HG02938 (cell line): ENCODE results near the gene RPA4.
A peak's percentile ranks its signal among the peaks of the same experiment; 100 is the strongest.
"Not testable (repeated sequence)": the region's sequence is repeated elsewhere in the genome, so short reads cannot be mapped to it uniquely, and the experiment has no call there.

ENCODE experiments used
- ATAC-seq: cut with Tn5 transposase; IDR thresholded peaks from one replicate; pipeline ENCODE4 v1.9.1; 2021; ENCODE audit warnings: mild to moderate bottlenecking, moderate library complexity; ENCODE audit not compliant: unreplicated experiment

RPA4 gene, protein sequence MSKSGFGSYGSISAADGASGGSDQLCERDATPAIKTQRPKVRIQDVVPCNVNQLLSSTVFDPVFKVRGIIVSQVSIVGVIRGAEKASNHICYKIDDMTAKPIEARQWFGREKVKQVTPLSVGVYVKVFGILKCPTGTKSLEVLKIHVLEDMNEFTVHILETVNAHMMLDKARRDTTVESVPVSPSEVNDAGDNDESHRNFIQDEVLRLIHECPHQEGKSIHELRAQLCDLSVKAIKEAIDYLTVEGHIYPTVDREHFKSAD

DNA sequence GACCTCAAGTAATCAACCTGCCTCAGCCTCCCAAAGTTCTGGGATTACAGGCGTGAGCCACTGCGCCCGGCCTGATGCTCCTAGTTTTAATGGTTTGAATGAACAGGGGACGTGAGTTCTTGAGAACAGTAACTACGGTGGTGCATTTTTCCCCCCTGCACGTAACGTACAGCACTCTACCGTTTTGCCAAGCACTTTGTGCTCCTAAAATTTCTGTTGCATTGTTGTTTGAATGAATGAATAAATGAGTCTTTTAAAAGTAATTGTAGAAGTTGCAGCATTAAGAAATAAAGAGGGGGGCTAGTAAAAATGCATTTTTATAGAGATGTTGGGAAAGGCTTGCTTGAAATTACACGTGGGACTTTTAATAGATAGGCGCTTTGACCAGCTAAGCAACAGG lies at the start of gene RPA4:
Gene RPA4, plus strand, starts transcription at position 301 of the 400 bp plus-strand sequence. CDS start 403 bp downstream, outside the sequence.
- ATAC-seq: no peak

DNA sequence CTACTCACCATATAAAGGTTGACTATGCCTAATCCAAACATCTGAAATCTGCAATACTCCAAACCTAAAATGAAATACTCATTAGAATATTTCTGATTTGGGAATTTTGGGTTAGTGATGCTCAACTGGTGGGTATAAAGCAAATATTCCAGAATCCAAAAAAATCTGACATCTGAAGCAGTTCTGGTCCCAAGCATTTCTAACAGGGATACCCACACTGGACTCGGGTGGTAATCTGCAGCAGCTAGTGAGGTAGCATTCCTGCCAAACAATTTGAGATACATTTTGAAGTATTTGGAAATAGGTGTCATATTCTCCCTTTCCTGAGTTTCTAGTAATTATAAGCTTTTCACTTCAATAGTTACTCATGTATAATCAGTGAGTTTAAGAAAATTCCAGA lies 49.6 kb upstream of the RPA4 start:
- no peak for ATAC-seq

DNA sequence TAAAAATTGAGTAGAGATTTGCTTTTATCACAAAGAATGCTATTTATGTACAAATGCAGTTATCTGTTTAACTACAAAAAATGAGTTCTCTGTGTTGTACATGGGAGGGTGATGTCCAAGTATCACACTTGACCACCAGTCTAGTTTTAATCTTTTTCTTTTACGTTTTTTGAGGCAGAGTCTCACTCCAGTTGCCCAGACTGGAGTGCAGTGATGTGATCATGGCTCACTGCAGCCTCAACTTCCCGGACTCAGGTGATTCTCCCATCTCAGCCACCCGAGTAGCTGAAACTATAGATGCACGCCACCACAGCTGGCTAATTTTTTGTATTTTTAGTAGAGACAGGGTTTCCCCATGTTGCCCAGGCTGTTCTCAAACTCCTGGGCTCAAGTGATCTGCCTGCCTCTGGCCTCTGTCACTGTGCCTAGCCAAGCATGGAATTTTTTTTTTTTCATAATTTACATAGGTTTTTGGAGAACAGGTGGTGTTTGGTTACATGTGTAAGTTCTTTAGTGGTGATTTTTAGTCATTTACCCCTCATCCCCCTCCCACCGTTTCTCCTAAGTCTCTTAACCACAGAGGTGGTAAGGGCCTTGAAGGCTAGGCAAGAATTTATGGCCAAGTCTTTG lies 47.9 kb upstream of the RPA4 start:
- peak; percentile 84 for ATAC-seq

DNA sequence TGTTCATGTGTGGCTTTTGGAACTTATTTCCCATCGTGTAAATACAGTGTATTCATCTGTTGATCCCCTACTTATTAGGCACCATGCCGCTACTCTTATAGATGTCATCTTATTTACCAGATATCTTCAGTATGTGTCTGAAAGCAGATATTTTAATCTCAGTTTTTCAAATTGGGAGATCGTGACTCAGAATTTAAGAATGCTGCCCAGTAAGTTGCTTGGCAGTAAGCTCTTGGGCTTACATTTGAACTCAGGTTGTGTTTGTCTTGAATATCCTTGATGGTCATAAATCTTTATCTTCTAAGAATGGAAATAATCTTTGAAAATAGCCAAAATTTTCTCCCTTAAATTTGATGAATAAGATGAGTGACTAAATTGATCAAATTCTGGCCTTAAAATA lies 45.9 kb upstream of the RPA4 start:
- no peak for ATAC-seq

DNA sequence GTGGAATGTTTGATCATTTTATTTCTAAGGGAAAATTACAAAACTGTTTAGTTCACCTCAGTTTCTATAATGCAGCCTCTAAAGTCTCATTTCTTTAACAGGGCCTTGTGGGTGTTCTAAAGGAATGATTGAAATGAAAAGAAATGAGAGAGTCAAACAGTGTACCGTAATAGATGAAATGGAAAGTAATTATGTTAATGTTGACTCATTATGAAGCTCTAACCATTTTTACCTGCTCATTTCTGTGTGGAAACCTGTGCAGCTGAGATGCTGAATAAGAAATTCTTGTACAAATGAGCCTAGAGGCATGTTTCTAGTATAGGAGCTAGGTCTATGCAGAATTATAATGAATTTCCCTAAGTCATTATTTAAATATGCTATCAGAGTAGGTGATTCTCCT lies 45.2 kb upstream of the RPA4 start:
- ATAC-seq: no peak

DNA sequence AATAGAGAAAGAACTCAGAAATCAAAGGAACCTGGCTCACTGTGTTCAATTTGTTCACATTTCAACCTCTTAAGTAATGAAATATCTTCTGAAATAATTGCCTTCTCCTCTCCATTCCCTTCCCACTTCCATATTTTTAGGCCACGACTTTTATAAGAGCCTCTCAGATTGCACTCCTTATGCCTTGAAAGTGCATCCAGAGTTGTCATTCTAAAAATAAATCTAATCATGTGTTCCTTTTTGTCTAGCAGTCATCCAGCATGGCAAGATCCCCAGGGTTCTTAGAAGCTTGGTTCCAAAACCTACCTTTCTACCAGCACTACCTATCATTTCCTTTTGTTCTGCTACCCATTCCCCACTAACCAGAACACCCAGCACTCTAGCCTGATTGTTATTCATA lies 42.4 kb upstream of the RPA4 start:
- ATAC-seq: no peak

DNA sequence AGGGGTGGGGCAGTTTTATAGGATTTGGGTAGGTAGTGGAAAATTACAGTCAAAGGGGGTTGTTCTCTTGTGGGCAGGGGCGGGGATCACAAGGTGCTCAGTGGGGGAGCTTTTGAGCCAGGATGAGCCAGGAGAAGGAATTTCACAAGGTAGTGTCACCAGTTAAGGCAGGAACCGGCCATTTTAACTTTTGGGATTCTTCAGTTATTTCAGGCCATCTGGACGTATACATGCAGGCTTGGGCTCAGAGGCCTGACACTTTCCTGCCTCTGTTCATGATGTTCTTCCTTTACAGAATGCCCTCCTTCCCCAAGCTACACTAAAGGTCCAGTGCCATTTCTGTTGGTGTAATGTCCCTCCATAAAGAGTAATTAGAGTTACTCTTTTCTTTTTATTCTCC lies 41.8 kb upstream of the RPA4 start:
- not testable (repeated sequence) for ATAC-seq

DNA sequence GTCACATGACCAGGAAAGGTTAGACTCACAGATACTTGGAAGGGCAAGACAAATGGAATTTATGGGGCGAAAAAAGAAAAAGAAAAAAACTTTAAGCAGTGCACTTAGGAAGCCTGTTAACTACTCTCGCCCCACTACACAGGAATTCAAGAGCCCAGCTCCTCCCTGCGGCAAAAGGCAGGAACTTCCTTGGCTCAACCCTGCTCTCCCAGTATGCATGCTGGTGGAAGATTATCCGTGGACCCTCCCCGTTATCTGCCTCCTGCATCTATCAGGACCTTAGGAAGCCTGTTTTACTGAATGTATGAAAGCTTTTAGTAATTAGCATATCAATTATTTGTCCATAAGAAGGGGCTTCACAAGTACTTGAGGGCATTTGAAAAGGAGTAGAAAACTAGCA lies 40.1 kb upstream of the RPA4 start:
- no peak for ATAC-seq

DNA sequence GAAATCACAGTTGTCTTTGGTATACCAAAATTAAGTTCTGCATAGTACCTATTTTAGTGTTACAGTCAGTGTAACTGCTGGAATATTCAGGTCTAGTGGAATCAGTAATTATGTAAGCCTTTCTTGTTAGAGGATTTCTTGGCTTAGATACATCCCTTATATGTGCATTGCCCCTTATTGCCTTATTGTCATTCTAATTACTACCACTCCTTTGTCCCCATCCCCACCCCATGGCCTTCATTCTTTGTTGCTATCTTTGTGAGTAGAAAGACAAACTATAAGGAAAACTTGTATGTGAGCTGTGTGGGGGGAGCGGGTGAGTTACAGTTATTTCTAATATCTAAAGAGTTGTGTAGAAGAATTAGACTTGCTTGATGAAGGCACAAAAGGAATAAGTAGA lies 36.9 kb upstream of the RPA4 start:
- ATAC-seq: no peak

DNA sequence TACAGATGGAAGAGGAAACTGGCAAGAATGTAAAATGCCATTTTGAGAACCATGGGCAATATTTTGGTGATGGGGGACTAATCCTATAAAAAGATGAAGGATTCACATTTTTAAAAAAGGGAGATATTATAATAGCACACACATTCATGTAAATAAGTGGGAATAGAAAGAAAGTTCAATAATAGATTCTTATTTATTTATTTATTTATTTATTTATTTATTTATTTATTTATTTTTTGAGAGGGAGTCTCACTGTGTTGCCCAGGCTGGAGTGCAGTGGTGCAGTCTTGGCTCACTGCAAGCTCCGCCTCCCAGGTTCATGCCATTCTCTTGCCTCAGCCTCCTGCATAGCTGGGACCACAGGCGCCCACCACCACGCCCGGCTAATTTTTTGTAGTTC lies 24.3 kb upstream of the RPA4 start:
- not testable (repeated sequence) for ATAC-seq

DNA sequence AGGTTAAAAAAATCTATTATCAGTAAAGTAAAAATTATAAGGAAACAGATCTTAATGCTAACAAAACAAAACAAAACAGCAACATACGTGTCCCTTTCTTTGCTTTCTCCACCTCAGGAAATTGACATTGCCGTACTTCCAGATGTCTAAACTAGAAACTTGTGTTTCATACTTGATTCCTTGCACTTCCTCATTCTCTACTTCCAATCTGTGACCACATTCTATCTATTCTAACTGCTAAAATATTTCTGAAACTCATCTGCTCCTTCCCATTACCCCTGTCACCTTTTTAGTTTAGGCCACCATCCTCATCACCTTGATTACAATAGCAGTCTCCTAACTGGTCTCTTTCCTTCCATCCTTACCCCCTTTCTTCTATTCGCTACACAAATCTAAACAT lies 22.5 kb upstream of the RPA4 start:
- peak; percentile 49 for ATAC-seq

DNA sequence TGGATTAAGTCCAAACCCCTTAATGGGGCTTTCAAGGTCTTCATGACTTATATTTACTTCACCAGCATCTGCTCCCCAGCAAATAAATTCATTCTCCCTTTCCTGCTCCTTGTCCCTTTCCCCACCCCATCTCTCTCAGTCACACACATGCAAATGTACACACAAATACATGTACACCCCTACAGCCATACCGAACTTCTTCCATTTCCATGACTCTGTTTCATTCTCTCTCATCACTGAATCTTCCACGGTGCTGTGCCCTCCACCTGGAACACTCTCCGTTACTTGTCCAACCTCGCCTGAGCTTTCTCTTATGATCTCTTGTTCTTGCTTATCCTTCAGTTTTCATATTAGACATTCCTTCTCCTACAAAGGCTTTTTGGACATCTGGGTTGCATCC lies 22.0 kb upstream of the RPA4 start:
- ATAC-seq: no peak

DNA sequence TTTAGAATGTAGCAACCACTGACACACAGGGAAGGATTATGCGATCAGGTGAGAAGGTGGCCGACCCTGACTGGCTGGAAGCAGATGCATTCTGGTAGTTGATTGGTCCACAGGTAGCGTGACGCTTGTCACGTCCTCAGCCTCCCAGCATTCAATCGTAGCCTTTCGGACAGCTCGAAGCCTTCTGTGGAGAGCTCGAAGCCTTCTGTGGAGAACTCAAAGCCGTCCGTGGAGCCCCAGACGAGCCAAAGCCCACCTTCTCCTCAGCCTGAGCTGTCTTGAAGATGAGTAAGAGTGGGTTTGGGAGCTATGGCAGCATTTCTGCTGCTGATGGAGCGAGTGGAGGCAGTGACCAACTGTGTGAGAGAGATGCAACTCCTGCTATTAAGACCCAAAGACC lies 319 bp downstream of the RPA4 start:
- ATAC-seq: no peak

DNA sequence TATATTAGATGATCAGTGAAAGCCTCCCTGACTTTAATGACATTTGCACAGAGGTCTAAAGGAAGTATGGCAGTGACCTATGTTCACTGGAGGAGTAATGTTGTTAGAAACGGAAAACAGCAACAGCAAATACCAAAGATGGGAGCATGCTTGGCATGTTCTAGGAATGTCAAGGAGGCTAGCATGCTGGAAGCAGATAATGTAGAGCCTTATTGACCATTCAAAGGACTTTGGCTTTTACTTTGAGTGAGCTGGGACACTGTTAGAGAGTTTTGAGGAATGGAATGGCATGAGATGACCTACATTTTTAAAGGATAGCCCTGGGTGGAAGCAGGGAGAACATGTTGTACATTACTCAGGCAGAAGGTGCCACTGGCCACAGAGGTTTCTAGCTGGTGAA lies 6.0 kb downstream of the RPA4 start:
- no peak for ATAC-seq

DNA sequence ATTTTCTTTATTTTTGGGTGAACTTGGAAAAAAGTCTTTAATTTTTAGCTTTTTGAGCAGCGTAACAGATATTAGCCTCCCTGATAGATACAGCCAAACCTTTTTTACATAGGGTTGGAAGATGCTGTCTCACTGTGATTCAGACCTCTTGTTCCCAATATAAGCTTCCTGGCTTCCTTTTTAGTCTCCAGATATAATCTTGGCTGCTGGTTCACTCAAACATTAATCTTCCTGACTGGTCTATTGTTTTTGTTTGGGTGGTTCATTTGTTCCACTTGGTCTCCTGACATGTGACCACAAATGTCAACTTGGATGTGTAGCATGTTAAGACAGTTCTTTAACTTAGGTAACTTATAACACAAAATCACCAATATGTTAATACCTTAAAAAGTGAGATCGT lies 23.0 kb downstream of the RPA4 start:
- ATAC-seq: no peak

DNA sequence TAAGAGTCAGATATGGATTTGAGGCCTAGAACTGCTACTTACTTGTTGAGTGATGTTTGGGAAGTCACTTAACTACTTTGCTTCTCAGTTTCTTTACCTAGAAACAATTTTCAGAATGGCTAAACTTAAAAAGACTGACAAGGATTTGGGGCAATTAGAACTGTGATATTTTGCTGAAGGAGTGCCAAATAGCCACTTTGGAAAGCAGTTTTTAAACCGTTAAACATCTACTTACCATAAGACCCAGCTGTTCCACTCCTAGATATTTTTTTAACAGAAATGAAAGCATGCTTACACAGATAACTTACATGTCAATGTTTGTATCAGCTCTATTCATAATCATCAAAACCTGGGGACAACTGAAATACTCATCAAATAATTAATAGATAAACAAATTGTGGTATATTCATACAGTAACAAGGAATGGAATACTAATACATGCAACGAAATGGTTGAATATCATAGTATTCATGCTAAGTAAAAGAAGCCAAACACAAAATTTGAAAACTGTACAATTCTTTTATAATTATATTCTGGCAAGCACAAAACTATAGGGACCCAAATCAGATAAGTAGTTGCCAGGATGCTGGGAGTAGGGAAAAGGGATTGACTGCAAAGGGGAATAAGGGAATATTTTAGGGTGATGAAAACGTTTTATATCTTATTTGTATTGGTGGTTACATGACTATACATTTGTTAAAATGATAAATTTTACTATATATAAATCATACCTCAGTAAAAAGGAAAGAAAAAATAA lies 24.0 kb downstream of the RPA4 start:
- ATAC-seq: no peak

DNA sequence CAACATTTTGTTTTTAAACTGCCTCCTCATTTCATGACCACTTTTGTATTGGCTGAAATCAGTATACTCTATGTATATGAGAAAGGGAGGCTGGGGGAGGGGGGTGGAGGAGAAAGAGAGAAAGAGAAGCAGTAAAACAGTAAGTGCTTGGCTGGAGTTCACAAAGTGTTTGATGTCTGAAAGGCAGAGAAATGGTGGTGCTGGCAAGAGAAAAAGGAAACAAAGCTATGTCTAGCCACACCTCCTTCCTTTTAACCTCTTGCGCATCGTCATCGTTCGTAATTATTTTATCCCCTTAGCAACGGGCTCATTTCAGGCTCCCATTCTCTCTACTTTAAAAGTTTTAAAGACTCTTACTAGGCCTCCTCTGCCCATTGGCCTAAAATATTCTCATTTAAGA lies 25.6 kb downstream of the RPA4 start:
- no peak for ATAC-seq

DNA sequence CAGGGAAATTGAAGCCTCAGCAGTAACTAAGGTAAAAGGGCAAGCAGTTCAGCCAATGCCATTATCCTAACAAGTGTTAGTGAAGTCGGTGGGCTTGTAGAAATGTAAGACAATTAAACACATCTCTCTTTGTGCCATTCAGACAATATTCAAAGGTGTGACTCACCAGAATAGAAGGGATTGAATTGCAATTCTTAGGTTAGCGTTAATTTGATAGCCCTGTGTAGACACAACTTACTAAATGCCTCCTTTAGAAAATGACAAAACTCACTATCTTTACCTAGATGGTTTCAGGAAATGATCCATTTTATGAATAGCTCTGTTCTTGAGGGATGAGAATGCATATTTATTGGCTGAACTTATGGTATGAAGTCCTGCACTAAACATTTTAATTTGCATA lies 35.2 kb downstream of the RPA4 start:
- no peak for ATAC-seq

DNA sequence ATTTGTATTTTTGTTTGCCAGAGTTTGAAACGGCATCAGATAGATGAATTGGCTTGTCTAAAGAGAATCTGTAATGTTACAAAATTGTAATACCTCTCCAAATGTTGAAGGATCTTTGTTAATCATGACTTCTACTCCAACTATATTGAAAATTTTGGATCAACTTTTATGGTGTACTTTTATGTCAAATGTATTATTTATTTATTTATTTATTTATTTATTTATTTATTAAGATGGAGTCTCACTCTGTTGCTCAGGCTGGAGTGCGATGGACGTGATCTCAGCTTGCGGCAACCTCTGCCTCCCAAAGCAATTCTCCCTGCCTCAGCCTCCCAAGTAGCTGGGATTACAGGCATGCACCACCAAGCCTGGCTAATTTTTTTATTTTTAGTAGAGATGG lies 36.0 kb downstream of the RPA4 start:
- no peak for ATAC-seq

DNA sequence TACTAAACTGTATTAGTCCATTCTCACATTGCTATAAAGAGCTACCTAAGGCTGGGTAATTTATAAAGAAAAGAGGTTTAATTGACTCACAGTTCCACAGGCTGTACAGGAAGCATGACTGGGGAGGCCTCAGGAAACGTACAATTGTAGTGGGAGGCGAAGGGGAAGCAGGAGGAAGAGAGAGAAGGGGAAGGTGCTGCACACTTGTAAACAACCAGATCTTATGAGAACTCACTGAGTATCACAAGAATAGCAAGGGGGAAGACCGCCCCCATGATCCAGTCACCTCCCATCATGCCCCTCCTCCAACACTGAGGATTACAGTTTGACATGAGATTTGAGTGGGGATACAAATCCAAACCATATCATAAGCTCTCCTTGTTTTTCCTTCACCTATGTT lies 40.9 kb downstream of the RPA4 start:
- no peak for ATAC-seq

DNA sequence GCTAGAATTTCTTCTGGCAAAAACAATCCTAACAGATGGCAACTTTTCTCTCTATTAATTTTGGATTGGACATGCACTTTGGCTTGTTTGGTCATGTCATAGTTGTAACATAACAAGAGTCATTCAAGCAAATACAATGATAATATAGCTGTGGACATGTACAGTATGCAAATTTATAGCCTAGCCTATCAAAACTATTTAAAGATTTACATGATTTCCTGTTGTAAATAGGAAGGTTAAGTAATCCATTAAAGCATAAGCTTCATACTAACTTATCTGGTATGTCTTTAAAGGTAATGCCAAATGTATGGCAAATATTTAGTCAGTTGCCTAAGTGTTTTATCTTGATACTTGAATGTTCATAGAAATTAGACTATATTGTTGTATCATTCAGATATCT lies 45.3 kb downstream of the RPA4 start:
- ATAC-seq: no peak
